ENCODE data around the gene TOM1L2.

TOM1L2 gene

DNA sequence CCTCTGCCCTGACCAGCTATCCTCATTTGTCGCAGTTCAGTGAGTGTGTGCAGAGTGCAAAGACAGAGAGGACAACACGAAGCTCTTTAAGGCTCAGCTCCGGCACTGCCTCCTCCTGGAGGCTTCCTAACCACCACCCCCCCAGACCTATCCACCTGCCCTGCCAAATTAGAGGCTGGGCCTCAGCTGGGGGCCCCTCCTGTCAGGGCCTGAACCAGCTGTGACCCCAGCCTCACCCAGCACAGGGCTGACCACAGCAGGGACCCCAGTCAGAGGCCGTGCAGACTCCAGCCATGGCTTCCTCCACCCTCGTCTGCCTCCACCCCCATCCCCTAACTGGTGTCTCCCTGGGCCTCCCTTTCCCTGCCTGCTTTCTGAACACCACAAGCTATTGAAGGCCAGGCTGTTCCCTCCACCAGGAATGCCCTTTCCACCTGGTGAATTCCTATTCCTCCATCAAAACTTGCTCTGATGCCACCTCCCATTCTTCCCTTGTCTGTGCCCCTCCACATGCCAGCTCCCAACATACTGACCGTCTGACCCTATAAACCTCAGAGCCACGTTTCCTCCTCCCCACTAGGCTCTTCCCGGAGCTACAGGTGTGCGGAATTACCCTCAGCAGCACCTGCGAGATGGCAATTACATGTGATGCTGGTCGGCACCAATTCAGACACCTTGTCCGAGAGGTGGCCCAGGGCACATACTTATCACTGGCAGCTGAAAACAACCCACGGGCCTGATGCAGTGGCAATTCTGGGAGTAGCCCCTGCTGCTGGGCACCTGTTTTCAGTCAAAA is 144.2 kb downstream of the TOM1L2 start:
- no peak for DNase-seq

DNA sequence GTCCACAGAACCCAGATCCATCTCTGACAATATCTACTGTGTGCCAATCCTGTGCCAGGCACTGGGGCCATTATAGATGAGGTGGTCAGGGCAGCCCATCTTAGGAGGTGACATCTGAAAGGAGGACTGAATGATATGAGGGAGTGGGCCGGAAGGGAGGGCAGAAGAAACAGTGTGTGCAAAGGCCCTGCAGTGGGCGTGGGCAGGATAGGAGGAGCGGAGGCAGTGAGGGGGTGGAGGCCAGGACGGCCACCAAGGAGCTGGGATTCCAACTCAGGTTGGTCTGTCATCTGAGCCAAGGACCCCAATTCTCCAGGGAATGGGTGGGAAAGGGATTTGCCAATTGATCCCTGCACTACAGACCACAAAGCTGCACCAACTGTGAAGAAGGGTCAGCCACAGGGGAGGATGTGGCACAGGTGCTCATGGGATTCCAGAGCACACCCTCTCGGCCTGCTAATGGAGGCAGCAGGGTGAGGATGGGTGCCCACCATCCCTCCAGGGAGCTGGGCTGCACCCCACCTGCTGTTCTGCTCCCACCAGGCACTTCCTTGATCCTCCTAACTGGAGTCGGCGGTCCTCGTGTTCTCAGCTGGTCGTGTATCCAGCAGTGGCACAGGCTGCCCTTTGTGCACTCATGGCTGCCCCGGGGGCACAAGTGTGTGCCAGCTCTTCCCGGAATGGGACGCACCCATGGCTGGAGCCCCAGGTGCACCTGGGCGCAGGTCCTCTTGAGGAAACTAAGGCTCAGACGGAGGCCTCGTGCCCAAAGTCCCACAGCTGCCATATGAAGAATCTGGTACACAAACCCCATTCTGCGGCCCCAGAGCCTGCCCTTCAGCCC is 145.0 kb downstream of the TOM1L2 start:
- no peak for DNase-seq

DNA sequence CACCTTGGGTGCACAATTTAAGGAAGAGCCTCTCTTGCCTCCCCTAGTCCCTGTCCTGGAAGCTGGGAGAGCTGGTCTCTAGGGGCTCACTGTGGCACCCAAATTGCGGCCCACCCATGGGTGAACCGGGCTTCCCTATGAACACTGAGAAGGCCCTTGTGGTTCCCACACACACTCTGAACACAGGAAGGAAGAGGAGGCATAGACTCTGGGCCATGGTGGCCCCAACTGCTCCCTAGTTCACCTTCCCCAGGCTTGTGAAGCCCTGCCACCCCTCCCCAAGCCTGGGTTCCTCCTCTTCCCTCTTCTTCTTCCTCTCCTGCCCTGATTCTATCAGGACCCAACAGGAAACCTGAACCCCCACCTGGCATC is 145.9 kb downstream of the TOM1L2 start:
- no peak for DNase-seq

DNA sequence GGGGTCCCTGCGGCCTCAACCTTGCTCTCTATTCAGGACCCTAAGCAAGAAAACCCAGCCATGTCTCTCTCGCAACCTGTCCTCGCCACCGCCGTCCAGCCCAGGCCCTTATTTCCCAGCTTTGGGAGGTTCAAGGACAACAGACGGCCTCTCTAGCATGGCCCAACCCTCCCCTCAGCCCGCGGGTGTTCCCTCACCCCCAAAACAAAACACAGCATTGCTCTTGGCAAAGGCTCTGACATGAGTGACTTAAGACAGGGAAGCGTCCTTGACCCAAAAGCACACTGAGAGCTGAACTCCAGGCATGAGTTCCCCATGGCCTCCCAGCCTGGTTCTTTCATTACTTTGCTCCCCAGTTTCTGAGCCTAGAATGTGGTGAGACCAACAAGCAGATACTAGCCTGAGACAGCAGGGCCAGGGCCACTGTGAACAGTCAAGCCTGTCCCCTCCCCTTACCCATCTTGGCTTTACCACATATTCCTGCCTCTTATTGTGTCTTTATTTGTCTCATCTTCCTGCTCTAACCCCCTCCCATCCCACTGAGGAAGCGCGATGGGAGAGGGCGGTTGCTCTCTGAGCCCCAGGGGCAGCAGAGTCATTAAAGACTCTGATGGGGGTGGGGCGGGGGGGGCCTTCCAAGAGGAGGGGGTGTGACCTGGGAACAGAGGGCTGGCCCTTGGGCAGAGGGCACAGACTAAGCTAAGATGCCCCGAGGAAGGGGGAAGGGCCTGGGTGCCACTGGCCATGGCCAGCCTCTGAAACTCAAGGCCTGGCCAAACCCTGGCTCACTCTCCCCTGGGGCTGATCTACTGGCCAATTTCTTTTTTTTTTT is 147.2 kb downstream of the TOM1L2 start:
- DNase-seq: peak; percentile 14

DNA sequence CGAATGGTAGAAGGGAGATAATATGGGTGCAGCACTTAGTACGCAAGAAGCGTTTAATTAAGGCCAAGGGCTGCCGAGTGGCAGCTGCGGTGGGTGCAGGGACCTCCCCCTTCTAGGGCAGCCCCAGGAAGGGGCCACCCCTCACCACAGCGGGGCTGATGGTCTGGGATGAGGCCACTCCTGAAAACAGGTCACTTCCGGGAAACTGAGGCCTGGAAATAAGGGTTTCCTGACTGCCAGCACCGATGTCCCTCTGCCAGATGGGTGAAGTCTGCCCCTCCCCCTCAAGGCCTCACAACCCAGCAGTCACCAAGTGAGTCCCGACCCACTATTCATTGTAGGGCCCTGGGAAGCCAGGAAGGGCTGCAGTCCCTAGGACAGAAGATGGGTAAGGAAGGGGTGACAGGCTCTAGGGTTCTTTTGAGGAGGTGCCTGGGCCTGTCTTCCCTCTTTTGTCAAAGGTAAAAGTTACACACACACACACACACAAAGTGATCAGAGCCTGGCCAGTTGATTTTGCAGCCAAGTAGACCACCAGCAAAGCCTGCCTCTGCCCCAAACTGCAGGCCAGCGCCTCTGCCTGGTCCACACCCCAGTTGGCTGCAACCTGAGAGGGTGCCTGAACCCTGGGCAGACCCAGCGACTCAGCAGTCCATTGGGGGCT is 147.9 kb downstream of the TOM1L2 start:
- DNase-seq: no peak

DNA sequence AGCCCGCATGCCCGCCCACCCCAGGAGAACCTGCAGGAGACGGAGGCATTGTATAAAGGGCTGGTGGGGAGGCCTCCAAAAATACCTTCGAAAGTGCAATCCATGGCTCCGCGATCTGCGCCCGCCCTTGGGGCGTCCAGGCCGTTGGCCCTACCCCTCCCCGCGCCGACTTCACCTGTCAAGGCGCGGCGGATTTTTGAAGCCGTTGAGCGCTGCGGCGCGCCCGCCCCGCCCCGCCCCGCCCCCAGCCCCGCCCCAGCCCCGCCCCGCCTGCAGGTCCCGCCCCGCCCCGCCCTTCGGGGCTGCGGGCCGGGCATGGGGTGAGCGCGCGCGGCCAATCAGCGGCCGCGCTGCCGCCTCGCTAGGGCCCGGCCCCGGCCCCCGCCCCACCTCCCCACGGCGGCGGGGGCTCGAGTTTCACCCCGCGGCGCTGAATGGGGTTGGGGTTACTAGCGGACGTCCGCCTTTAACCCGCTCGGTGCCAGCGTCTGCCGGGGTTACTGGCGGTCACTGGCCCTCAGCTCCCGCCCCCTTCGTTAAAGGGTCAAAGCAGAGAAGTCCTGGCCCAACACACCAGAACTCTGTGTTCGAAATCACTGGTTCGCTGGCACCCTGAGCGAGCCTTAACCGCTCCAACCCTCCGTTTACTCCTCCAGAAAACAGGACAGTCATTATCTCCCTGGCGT is 148.6 kb downstream of the TOM1L2 start:
- peak; percentile 67 for DNase-seq

DNA sequence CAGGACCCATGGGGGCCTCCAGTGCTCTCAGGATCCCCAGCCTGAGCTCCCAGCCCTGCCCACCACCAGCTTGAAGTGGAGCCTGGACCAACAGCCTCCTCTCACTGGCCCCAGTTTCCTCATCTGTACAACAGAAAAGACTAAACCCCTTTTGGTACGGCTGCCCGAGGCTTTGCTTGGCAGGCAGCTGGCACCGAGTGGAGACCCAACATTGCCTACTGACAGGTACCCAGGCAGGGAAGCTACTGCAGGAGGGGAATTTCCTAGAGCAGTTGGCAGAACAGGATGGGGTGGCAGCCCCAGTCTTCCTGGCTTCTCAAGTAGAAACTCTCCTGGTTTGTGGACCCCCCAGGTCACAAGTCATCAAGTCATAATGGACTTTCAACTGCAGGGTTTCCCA is 149.6 kb downstream of the TOM1L2 start:
- DNase-seq: no peak

DNA sequence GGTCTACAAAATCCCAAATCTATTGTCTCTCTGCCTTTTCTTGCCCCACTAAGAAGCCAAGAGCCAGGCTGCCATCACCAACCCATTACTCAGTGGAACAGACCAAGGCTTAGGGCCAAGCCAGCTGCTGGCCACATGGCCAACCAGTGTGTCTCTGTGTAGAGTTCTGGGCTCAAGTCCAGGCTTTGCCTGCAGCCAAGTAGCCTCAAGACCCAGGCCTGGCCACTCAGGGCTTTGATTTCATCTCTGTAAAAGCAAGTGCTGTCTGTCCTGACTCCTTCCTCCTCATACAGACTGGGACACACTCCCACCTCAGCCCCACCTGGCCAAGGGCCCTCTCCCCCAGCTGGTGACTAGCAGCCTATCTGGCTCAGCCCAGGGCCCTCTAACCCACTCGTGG is 150.0 kb downstream of the TOM1L2 start:
- no peak for DNase-seq

DNA sequence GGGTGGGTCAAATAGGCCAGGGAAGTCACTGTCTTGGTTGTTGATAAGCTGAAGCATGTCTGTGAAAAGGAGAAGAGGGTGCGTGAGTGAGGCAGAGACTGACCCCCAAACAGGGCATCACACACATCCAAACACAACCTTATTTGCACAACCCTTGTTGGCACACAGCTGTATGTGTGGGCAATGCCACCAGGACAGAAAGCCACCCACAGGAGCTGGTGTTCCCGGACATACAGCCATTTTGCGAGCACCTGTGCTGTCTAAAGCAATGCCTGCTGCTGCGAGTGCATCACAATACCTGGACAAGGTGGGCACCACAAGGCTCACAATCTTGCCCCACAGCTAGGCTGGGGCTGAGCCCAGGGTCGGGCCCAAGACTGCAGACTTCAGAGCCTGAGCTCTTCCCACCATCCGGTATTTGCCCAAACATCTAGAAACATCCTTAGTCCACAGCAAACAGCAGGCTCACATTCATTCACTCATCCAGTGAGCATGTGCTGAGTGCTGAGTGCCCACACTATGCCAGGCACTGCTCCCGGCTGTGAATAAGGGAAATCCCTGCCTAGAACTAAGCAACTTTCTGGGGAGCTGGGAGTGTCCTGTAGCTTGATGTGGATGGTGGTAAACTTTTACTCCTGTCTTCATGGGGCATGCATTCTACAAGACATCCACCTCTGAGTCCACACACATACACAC is 151.6 kb downstream of the TOM1L2 start:
- no peak for DNase-seq

DNA sequence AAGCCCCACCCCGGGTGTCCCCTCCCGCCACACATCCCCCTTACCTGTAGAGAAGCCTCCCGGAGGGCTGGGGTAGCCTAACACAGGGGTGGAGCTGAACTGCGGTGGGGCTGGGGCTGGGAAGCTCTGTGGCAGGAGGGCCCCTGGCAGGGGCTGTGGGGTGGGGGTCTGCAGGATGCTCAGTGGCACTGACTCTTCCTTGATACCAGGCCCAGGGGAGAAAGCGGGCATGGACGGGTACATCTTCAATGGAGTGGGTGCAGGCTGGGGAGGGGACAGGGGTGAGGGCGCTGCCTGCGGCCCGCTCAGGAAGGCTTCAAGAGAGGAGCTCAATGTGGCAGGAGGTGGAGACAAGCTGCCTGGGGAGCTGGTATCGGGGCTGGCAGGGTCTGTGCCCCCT is 152.2 kb downstream of the TOM1L2 start:
- no peak for DNase-seq

DNA sequence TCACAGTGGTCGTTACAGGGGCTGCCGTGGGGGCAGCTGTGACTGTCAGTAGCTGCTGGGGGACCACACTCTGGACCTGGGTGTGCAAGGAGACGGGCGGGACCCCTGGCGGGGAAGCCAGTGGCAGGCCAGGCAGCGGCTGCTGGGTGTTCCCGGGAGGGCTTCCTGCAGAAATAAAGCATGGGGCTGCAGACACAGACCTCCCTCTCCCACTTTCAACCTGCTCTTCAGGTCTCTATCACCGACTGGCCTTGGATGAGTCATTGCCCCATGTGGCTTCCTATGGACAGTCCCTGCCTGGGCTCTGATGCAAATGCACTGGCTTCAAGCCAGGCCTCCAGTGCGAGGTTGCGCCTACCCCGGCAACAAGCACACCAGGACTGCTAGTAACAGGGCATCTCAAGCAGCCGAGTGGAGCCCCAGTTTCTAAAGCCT is 152.6 kb downstream of the TOM1L2 start:
- DNase-seq: no peak

DNA sequence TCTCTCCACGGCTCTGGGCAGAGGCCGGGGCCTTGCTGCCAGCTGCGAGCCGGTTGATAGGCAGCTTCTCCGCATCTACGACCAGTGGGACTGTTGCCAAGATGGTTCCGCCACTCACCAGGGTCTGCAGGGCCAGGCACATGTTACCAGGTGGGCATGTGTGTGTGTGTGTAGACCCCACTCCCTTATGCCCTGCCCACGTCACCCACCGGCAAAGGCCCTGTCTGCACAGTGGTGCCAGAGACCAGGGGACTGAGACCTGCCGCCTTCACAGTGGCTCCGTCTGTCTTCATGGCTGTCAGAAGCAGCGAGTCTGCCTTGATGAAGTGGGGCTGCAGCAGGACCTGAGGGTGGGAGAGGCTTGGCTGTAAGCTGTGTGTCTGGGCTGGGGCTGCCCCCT is 153.1 kb downstream of the TOM1L2 start:
- no peak for DNase-seq

DNA sequence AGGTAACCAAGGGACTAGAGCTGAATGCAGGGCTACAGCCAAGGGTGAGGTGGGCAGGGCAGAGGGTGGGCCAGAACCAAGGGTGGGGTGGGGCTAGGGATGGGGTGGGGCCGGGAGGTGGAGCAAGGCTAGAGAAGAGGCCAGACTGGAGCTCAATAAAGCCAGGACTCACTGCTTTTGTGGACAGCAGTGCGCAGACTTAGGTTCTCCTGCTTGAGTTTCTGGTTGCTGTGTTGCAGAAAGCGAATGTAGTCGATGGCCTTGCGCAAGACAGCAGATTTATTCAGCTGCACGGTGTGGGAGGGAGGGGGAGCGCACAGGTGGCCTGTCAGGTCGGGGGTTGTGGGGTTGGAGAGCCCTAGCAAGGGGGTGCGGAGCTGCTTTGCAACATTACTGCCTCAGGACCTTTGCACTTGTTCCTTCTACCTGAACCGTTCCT is 154.1 kb downstream of the TOM1L2 start:
- no peak for DNase-seq

DNA sequence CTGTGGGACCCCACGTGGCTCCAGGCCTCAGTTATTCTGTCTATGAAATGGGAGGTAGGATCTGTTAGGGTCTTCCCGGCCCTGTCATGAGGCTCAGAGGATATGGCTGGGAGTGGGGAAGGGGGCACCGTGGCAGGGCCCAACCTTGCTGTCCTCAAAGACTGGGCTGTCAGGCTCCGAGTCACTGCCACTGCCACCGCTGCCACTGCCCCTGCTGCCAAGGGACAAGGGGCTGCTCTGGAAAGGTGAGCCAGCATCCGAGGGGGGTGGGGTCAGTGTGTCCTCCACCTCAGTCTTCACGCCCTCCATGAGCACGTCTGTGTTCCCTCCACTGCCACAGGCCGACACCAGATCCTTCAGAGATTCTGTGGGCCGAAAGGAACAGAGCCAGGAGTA is 154.7 kb downstream of the TOM1L2 start:
- DNase-seq: no peak

DNA sequence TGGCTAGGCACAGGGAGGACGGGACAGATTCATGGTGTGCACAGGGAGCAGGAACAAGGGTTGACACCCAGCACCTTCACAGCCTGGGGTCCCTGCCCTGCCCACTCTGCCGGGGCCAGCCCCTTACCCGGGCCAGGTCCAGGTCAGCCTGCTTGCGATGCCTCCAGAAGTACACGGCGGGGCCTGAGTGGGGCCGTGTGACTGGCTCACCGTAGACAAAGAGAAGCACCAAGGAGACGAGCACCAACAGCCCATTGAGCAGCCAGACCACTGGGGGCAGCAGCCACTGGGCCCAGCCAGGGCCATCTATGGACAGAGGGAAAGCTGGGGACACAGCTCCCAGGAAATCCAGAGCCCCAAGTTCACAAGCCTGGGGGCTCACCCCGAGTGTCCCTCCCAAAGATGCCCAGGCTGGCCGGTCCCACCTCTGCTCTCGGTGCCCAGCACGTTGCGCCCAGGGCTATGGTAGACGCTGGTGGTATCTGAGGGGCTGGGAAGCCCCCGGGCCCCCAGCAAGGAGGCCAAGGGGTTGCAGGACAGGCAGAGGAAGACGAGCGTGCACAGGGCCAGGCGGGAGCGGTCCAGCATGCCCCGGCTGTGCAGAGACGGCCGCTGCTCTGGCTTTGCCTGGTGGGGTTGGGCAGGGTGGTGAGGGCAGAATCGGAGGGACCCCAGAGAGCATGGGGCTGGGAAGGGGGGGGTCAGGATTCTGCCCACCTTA is 155.2 kb downstream of the TOM1L2 start:
- no peak for DNase-seq

DNA sequence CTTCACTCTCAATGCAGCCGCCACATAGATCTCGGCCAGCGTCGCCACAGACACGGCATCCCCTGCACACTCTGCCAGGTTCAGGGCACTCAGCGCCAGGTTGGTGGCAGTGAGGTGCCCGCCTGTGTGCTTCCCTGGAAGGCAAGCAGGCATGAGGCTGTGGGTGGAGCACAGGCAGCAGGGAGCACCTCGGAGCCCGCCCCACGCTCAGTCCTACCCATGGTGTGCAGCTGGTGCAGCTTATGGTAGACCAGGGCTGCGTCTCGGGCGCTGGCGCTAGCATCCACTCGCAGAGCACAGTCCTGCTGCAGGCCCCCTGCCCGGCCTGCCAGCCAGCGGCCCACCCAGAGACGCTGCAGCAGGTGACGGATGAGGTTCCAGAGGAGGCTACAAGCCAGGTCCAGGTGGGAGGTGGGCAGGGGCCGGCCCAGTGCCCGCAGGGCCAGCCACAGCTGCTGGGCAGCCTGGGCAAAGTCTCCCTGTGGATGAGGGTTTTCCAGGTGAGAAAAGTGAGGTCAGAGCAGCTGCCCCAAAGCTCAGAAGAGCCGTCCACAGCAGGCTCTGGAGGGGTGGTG is 155.9 kb downstream of the TOM1L2 start:
- peak; percentile 88 for DNase-seq

DNA sequence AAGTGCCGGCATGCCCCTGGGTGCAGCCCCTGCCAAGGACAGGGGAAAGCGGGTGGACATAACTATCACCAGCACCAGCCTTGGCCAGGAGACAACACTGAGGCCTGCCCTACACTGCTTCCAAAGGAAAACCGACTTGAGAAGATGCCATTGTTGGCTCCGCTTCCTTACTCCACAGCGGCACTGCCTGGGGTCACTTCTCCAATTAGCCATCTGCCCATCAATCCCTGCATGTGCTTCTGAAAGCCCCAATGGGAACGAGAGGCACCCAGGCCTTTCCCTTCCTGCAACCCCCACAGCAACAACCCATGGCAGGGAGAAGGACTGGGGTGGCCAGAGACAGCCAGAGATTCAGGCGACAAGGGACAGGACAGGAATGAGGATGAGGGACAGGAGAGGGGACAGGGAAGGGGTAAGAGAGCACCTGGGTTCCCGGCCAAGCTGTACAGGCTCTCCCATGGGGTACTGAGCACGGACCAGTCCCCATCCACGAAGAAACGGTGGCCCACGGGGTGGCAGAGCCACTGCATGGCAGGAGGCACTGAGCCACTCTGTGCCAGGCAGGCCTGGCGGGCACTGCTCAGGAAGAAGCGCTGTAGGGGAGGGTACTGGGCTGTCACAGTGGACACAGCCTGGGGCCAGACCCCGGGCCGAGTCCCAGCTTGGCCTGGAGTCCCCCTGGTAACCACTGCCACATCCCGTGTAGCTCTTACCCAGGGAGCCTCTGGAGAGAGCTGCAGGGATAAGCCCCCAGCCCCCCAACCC is 156.6 kb downstream of the TOM1L2 start:
- no peak for DNase-seq

DNA sequence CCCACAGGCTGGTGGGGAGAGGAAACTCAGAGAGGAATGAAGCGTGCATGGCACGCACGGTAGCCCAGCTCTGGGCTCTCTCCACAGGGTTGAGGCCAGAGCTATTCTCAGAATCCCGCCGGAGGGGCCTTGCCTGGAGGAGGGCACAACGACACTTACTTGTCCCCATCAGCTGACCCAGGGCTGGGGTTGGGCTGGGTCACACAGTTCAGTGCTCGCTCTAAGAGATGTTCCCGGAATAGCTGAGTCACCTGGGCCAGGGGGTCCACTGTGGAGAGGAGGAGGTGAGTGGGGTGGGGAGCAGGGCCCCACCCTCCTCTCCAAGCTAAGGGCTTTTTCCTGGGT is 157.2 kb downstream of the TOM1L2 start:
- DNase-seq: no peak

DNA sequence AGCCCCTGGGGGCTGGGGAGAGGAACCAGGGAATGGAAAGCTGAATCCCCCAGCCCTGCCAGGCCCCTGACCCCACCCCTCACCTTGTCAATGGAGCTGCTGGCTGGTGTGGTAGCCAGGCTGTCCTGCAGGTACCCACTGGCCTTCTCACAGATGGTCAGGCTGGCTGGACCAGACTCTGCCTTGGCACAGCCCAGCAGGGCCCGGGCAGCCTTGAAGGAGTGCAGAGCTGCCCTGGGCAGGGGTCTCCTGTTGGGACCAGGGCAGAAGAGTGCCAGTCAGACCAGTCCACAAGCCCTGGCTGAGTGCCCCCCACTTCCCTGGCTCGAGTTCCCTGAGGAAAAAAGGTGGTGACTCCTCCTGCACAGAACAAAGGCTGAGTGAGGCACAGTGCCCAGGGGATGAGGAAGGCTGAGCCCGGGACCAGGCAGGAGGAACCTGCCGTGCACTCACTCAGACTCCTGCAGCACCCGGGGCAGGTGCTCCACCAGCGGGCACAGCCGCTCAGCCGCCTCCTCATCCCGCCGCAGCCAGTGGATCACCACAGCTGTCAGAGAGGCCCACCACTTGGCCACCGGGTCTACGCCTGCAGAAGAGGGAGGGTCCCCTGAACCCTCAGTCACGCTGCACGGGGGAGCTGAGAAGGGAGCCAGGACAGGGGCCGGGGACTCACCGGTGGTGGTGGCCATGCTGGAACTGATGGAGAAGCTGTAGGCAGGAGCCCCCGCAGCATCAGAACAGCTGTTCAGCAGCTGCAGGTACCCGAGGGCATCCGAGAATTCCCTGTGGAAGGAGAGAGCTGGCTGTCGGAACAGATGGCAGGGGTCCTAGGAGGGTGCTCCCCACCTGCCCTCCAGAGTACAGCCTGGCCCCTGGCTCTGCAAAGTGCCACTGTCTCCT is 157.8 kb downstream of the TOM1L2 start:
- DNase-seq: peak; percentile 63
